ENCODE results near the gene JADE1.

- TF ChIP-seq CTCF (conservative IDR thresholded peaks at IDR 0.05; ENCODE audit: low read length) = no peak
- TF ChIP-seq EZH2phosphoT487 (IDR thresholded peaks at IDR 0.05; ENCODE audit: borderline replicate concordance, low read depth, low read length) = no peak
Measured at GRCh38 chr4:128844931-128845330, 35.4 kb downstream of the JADE1 start.

Measured in OCI-LY7 (cell line).